HG03342 (cell line): ENCODE measurements around the gene FCER2.
A peak's percentile ranks its signal among the peaks of the same experiment; 100 is the strongest.
"Not testable (repeated sequence)": the region's sequence is repeated elsewhere in the genome, so short reads cannot be mapped to it uniquely, and the experiment has no call there.

Source experiments
- ATAC-seq: cut with Tn5 transposase; IDR thresholded peaks from one replicate; pipeline ENCODE4 v1.9.1; 2021; ENCODE audit warnings: mild to moderate bottlenecking, moderate library complexity; ENCODE audit not compliant: unreplicated experiment

Gene FCER2

DNA sequence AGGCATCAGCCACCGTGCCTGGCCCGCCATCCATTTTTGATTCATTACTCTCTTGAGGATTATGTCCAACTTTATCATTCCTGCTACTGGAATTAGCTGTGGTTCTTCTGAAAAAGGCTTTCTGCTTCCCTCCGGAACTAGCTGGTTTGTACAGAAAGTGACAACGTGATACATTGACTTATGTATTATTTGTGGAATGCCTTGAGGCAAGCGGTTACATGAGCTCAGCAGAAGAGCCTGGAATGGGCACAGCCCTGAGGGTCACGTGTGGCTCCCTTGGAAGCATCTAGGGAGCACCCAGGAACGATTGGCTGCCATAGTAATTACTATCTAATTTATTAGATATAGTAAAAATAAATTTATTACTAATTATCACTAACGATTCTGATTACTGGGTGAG is 47.5 kb downstream of the FCER2 start:
- no peak for ATAC-seq

DNA sequence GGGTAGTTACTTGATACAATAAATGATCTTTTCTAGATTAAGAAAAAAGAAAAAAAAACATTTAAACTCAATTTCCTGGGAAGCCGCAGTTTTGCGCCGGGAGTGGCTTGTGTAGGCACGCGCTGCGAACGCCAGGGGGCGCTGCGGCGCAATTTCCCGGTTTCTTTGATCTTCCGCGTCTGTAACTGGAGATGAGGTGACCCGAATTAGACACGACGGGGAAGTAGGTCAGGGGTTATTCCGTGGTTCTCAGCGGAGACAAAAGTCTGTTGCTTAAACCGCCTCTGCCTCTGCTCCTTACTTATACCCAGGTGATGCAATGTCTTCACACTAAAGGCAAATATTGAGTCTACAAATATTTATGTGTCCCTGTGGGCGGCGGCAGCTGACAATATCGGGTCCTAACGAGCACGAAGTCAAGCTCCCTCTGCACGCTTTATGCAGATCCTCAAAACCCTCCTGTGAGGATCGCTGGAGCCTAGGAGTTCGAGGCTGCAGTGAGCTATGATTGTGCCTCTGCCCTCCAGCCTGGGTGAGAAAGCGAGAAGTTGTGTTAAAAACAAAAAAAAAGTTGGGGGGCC is 49.8 kb downstream of the FCER2 start:
- peak; percentile 48 for ATAC-seq

DNA sequence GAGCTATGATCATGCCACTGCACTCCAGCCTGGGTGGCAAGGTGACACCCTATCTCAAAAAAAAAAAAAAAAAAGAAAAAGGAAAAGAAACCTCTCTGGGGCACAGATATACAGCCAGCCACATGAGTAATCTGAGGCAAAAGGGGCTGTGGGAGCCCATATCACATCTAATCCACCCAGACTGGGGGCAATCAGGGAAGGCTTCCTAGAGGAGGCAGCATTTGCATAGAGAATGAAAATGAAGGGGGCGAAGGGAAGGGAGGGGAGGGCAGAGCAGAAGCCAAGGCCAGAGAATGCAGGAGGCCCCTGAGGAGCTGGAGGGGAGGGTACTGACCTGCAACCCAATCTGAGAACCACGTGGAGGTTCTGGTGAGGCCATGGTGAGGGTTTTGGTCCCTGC is 51.8 kb downstream of the FCER2 start:
- ATAC-seq: no peak

DNA sequence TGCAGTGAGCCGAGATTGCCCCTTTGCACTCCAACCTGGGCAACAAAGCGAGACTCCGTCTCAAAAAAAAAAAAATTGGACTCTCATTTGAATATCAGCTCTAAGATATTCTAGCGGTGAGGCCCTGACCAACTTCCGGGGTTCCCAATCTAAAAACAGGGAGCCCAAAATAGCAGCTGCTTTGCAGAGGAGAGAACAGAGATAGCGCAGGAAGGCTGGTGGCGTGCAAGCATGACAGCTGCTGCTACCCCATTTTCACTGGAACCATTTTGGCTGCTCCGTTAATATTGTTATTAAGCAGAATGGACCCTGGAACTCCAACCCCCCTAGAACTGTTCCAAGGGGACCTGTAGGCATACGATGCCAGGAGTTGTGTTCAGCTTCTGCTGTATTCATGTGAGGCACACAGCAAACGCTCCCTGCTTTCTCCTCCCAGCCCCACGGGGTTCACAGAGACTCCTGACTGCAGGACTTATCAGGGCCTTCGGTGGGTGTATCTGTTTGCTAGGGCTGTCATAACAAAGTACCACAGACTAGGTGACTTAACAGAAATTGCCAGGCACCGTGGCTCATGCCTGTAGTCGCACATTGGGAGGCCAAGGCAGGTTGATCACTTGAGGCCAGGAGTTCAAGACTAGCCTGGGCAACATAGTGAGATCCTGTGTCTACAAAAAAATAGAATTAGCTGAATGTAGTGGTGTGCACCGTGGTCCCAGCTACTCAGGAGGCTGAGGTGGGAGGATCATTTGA is 53.5 kb downstream of the FCER2 start:
- ATAC-seq: no peak

DNA sequence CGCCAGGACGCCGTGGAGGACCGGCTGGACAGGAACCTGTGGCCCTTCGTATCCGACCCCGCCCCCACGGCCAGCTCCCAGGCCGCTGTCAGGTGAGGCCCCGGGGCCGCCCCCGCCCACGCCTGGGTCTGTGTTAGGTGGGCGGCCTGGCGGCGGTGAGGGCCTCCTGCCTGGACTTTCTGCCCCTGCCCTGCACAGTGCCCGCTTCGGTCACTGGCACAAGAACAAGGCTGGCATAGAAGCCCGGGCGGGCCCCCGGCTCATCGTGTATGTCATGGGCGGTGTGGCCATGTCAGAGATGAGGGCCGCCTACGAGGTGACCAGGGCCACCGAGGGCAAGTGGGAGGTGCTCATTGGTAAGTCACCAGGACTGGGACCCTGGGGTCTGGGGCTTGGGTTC is 54.8 kb downstream of the FCER2 start:
- ATAC-seq: no peak

DNA sequence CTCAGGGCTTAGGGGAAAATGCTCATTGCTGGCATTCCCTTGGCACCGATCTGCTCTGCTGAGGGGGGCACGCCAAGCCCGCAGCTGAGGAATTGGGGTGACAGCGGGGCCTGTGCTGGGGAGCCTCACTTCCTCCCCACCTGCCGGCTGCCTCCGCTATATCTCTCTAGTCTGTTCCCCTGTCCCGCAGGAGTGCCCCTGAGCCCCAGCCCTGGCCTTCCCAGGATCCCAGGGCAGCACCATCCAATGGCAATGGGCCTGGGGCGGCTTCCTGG is 55.6 kb downstream of the FCER2 start:
- ATAC-seq: no peak

DNA sequence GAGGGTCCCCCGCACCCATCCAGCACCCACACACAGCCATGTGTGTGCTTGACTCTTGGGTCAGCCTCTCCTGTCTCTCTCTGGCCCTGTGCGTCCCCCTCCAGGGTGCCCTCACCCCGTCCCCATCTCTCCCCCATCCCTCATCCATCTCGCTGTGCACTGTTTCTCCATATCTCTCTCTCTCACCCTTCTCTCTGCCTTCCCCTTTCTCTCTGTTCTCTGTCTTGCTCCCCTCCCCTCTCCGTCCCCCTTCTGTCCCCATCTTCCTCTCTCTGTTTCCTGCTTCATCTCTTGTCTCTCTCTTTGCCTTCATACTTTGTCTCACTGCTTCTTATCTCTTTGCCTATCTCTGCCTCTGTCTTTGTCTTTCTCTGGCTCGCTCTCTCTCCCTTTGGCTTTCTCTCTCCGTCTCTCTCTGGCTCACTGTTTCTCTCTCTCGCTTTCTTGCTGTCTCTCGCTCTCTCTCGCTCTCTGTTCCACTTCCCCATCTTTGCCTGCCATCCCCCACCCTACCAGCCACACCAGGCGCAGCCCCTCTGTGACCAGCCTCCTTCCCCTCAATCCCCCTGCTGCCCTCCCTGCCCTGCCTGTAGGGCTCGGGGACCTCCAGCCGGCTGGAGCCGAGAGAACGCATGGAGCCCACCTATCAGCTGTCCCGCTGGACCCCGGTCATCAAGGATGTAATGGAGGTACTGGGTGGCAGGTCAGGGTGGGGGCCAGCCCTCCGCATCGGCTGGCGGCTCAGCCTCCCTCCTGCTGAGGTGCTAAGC is 56.1 kb downstream of the FCER2 start:
- ATAC-seq: no peak

DNA sequence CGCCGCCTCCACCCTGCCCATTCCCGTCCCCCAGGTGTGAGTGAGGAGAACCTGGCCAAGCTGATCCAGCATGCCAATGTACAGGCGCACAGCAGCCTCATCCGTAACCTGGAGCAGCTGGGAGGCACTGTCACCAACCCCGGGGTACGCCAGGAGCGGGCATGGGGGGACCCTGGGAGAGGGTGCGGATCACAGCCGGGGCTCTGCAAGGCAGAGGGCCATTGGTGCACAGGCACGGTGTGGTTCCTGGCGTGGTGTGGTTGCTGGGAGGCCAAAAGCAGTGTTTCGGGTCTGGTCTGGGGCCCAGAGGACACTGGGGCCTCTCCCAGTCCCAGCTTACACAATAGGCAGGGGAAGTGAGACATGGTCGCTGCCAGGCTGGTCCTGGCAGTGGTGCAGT is 56.8 kb downstream of the FCER2 start:
- ATAC-seq: no peak

DNA sequence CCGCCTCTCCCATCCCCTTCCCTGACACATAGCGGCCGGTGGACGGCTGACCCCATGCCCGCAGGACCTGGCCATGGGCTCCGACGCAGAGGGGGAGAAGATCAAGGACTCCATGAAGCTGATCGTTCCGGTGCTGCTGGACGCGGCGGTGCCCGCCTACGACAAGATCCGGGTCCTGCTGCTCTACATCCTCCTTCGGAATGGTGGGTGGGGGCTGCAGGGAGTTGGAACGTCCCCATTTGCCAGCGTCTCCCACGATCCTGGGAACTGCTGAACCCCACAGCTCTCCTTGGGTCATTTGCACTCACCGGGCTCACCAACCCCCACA is 57.4 kb downstream of the FCER2 start:
- no peak for ATAC-seq

DNA sequence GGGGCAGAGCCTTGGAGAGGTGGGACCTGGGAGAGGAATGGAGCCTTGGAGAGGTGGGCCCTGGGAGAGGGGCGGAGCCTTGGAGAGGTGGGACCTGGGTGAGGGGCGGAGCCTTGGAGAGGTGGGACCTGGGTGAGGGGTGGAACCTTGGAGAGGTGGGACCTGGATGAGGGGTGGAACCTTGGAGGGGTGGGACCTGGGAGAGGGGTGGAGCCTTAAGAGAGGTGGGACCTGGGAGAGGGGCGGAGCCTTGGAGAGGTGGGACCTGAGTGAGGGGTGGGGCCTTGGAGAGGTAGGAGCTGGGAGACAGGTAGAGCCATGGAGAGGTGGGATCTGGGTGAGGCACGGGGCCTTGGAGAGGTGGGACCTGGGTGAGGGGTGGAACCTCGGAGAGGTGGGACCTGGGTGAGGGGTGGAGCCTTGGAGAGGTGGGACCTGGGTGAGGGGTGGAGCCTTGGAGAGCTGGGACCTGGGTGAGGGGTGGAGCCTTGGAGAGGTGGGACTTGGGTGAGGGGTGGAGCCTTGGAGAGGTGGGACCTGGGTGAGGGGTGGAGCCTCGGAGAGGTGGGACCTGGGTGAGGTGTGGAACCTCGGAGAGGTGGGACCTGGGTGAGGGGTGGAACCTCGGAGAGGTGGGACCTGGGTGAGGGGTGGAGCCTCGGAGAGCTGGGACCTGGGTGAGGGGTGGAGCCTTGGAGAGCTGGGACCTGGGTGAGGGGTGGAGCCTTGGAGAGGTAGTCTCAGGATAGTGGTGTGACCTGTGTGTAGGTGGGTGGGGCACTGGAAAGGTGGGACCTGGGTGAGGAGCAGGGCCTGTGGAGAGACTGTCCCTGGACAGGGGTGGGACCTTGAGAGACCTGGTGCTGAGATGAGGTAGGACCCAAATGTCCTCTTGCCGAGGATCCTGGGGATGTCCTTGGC is 58.0 kb downstream of the FCER2 start:
- ATAC-seq: not testable (repeated sequence)

DNA sequence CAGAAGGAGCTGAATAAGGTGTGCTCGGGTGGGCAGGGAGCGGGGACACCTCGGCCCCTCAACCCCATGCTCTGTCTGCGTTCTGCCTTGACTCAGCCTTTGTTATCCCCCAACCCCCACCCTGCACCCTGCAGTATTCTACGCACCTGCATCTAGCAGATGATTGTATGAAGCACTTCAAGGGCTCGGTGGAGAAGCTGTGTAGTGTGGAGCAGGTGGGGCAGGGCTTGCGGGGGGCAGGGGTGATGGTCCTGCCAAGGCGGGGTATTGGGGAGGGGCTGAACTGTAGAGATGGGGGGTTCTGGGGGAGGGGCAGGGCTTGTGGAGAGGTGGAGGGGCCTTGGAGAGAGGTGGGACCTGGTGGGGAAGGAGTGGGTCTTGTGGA is 58.9 kb downstream of the FCER2 start:
- ATAC-seq: no peak

DNA sequence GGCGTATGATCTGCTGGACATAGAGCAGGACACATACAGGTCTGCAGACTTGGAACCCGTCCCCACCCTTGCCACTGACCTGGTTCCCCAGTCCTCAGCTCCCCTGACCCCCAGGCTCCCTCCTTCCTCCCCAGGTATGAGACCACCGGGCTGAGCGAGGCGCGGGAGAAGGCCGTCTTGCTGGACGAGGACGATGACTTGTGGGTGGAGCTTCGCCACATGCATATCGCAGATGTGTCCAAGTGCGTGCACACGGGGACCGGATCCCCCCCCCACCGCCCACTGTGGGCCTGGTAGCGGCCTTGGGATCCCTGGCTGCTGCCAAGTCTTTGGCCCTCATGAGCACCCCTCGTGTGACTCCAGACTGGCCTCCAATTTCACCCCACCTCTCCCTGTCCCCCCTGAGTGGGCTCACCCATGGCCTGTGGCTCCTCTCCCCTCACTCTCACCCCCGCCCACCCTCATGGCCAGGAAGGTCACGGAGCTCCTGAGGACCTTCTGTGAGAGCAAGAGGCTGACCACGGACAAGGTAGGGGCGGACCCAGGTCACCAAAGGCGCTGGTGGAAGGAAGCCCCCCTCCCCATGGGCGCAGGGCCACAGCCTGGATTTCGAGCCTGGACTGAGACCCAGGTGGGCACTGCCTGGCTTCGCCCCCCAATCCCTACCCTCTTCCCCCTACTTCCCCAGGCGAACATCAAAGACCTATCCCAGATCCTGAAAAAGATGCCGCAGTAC is 59.5 kb downstream of the FCER2 start:
- no peak for ATAC-seq

DNA sequence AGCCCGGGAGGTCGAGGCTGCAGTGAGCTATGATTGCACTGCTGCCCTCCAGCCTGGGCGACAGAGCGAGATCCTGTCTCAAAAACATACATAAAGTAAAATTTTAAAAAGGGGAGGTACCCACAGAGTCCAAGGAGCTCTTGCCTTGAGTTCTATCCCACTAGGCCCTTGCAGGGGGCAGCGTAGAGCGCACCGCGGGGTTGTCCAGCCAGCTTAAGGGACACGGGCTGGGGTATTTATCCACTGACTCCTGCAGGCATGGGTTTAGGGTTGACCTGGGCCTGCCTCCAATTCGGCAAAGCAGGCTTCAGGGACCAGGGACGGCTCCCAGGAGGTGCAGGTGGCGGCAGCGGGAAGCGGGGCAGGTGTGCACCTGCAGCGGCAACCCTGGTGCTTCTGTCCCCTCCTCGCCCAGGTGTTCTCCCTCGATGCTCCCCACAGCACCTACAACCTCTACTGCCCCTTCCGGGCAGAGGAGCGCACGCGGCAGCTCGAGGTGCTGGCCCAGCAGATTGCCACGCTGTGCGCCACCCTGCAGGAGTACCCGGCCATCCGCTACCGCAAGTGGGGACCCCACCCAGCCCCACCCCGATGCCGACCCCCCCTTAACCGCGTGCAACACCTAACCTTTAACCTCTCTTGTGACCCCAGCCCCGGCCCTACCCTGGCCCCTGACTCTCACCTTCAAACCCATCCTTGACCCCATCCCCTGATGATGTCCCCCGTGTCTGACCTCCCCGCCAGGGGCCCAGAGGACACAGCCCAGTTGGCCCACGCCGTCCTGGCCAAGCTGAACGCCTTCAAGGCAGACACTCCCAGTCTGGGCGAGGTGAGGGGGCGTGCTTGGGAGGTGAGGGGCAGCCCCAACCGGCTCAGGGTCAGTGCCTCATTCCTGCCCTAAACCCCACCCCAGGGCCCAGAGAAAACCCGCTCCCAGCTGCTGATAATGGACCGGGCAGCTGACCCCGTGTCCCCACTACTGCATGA is 60.3 kb downstream of the FCER2 start:
- ATAC-seq: no peak

DNA sequence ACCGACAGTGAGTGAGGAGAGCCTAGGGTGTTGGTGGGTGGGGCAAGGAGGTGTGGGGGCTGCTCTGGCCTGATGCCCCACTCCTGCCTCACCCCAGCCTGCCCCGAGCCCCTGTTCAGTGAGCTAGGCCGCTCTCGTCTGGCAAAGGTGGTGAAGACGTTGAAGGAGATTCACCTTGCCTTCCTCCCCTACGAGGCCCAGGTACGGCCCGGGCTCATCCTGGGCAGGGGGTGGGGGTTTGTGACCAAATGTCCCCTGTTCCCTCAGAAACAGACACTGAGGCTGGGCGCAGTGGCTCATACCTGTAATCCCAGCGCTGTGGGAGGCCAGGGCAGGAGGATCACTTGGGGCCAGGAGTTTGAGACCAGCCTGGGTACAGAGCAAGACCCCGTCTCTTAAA is 61.1 kb downstream of the FCER2 start:
- no peak for ATAC-seq

DNA sequence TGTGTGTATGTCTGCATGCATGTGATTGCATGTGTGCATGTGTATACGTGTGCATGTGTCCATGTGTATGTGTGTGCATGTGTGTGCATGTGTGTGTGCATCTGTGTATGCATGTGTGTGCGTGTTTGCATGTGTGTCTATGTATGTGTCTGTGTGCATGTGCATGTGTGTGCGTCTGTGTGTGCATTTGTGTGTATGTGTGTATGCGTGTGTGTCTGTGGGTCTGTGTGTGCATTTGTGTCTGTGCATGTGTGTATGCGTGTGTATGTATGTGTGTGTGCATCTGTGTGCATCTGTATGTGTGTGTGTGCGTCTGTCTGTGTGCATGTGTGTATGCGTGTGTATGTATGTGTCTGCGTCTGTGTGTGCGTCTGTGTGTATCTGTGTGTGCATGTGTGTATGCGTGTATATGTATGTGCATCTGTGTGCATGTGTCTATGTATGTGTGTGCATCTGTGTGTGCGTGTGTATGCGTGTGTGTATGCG is 62.0 kb downstream of the FCER2 start:
- no peak for ATAC-seq

DNA sequence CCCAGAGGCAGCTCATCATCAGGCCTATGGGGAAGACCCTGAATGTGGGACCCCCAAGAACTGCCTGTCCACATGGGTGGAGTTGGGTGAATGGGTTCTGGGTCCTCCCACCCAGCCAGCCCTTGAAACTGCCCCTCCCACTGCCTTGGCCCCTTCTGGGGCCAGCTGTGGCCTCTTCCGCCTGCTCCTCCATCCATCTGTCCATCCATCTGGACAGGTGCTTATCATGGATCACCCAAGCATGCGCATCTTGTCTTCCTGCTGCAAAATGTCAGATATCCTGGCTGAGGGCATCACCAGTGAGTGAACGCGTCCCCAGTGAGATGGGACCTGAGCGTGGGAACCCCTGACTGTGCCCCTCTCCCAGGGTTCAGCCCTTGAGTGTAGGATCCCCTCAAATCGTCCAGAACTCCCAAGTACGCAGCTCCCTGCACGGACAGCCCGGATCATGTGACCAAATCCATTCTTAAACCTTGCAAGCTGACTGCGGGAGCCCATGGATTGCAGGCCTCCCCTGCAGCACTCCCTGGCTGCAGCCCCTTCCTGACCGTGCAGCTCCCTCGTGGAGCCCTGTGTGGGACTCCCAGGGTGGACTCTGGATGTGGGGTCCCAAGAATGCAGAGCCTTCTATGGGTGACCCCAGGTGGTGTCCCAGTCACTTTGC is 63.0 kb downstream of the FCER2 start:
- ATAC-seq: no peak
